HG03066 (cell line): ENCODE results near the gene CCL16.

Source experiments
- ATAC-seq: cut with Tn5 transposase; IDR thresholded peaks from one replicate; pipeline ENCODE4 v1.9.1; 2021; ENCODE audit warnings: low read depth; ENCODE audit not compliant: unreplicated experiment

Gene CCL16

GRCh38 chr17:35988164-35988563 is 6.9 kb upstream of the CCL16 start:
- ATAC-seq = no peak

DNA sequence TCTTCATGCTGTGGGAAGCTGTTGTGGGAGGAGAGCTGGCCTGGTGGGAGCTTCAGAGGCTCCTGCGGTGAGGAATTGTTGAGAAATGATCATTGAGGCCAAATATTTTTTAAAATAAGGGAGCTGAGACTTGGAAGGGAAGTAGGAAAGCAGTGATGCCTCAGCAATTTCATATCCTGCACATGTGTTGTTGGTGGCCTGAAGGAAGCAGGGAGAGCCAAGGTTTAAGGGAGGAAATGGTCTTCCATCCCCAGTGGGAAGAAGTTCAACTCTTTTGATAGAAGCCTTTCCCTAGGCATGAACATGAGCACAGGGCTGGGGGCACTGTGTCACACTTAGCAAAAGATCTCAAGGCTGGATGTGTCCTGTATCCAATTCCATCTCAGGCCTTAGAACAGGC is 5.3 kb upstream of the CCL16 start, which contains the start of gene CCL14:
TSS of gene CCL14 (minus strand) at position 87 of the 400 bp plus-strand sequence. CDS start at position 7, 80 bp downstream.
- ATAC-seq = no peak

DNA sequence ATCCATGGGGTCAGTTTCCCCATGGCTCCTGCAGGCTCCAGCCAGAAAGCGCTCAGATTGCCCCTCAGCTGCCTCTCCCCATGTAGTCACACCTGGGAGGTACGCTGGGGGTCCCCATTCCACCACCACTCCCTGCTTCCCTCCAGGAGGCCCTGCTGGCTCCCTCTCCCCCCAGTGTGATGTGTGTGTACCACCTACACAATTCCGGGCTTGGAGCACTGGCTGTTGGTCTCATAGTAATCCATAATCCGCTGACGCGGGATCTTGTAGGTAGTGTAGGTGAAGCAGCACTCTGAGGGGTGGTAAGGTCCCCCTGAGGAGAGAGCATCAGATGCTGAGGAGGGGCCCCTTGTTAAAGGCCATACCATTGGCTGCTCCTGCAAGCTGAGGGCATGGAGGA is 2.8 kb upstream of the CCL16 start:
- ATAC-seq = no peak

DNA sequence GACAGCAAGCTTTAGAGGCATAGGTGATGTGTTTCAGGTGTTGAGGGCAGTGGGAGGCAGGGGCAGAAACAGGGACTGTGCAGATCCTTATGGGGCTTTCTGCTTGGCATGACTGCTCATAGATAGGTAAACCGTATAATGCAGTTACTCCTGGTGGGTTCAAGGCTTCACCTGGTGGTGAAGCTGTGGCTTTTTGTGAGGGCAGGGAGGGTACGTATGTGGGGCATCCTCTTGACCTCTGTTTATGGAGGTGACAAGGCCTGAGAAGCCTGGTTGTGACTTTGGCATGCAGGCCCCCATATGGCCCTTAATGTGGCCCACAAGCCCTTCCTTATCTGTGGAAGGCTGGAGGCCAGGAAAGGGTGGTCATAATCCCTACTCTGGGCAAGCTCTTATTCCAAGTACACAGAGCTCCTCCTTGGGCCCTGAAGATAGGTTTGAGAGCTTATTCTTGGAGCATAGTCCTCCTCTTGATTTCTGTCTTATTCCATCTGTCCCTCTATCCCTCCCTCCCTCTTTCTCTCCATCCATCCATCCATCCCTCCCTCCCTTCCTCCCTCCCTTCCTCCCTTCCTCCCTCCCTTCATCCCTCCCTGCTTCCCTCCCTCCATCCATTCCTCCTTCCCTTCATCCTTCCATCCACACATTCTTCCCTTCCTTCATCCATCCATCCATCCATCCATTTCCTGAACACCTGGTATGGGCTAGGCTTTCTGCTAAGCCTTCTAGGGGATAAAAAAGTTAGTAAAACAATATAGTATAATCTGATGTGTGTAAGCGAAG is 1.3 kb upstream of the CCL16 start:
- no peak for ATAC-seq

- ATAC-seq = no peak
Measured at GRCh38 chr17:35981908-35982330, 622 bp upstream of the CCL16 start.

DNA sequence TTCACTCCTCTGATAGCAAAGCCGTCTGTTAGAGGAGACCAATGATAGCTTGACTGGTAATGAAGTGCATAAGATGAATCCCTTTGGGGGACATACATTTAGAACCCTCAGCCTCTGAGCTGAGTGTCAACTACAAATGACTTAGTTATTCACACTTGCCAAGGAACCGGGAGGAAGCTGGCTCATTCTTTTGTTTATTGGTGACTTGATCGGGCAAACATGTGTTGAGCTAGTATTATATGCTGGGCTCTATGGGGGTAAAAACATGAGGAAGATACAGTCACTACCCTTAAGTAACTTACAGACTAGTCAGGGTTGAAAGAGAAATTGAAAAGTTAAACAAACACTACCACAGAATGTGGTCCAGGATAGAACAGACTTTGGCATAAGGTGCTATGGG is 3.0 kb downstream of the CCL16 start:
- no peak for ATAC-seq

- ATAC-seq = no peak
Measured at GRCh38 chr17:35977509-35977908, 3.8 kb downstream of the CCL16 start.

GRCh38 chr17:35973333-35974260 is 7.7 kb downstream of the CCL16 start:
- no peak for ATAC-seq

GRCh38 chr17:35972945-35973332 is 8.4 kb downstream of the CCL16 start:
- no peak for ATAC-seq

DNA sequence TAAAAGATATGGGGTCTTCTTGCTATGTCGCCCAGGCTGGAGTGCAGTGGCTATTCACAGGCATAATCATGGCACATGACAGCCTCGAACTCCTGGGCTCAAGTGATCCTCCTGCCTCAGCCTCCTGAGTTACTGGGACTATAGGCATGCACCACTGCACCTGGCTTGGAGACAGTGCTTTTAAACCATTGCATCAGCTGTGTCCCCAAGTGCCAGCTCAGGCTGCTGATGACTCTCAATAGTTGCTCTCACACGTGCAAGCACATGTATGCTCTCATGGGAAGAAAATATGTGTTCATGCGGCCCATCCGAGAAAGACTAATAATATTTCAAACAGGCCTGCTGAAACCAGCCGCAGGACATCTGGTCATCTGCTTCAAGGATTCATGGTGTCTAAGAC is 8.8 kb downstream of the CCL16 start:
- ATAC-seq = no peak

DNA sequence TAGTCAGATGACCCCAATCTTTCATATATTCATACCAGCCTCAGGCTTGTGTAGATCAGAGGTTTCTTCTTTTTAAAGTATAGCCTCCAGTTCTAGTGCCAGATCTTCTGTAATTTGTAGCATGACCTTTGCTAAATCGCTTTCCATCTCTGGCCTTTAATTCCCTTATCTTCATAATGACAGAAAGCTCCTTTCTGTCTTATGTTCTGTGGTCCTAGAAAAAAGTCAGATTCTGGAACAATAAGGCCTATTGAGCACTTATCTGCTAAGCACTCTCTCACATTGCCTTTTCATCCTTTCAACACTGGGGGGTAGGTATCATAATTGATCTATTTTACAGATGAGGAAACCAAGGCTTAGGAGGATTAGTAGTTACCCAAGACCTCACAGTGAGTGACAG is 9.2 kb downstream of the CCL16 start:
- ATAC-seq = no peak

DNA sequence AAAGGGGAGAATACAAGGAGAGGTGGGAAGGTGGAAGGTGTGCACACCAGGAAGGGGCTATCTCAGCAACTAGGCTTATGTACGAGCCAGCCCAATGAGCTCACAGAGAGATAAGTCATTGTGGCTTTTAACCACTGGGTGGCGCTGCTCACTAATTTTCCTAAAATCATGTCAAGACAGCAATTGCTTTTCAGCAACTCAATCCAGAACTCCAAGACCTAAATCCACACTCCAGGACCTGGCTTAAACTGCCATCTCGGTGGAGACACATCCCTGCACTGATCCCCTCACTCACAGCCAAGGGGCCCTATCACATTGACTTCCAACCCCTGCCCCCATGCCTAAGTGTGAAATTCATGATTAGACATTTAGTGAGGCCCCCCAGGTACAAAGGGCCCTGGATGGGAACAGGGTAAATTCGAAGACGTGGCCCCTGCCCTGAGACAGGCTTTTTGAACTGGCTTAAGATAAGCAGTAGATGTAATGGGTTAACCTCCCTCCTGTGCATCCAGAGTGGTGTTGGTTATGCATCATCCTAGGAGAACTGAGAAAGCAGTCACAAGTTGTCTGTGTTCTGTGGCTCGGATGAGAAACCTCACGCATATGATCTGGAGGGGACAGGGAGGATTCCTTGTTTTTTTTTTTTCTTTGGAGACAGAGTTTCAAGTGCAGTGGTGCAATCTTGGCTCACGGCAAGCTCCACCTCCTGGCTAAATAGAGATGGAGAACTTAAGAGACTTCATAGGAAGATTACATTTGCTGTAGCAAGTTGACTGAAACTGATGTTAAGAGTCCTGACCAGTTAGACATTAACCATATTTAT is 11.5 kb downstream of the CCL16 start:
- no peak for ATAC-seq

GRCh38 chr17:35968520-35969054 is 12.7 kb downstream of the CCL16 start:
- no peak for ATAC-seq

- ATAC-seq = no peak
Measured at GRCh38 chr17:35965272-35965671, 16.0 kb downstream of the CCL16 start.

DNA sequence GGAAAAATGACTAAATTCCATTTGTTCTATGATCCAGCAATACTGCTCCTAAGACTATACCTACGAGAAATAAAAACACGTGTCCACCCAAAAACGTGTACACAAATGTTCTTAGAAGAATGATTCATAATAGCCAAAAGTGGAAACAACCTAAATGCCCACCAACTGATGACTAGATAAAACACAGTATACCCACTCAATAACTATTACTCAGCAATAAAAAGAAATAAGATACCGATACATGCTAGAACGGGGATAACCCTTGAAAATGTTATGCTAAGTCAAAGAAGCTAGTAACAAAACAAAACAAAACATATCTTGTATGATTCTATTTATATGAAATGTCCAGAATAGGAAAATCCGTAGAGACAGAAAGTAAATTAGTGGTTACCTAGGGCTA is 17.6 kb downstream of the CCL16 start:
- no peak for ATAC-seq

DNA sequence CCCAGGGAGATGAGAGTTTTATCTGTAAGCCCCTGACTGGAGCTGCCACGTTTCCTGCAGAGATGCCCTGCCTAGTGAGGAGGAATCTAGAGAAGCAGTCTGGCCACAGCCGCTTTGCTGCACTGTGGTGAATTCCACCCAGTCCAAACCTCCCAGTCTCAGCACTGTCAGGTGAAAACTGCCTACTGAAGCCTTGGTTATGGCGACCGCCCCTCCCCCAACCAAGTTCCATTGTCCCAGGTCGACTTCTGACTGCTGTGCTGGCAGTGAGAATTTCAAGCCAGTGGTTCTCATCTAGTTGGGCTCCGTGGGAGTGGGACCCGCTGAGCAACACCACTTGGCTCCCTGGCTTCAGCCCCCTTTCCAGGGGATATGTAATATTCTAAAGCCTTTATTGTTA is 27.6 kb downstream of the CCL16 start:
- no peak for ATAC-seq

GRCh38 chr17:35949401-35949800 is 31.9 kb downstream of the CCL16 start:
- no peak for ATAC-seq

DNA sequence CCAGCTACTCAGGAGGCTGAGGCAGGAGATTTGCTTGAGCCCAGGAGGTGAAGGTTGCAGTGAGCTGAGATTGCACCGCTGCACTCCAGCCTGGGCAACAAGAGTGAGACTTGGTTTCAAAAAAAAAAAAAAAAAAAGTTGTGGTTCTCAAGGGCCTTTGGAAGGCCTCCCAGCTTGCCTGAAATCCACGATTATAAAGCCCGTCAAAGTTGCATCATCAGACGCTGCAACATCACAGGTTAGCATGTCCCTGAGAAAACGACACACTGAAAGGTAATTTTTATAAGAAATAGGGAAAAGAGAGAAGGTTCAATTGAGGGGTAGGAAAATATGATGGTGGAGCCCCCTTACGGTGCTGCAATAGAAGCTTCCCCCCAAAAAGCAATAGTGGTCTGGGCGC is 33.2 kb downstream of the CCL16 start:
- no peak for ATAC-seq

- no peak for ATAC-seq
Measured at GRCh38 chr17:35947156-35947585, 34.1 kb downstream of the CCL16 start.

DNA sequence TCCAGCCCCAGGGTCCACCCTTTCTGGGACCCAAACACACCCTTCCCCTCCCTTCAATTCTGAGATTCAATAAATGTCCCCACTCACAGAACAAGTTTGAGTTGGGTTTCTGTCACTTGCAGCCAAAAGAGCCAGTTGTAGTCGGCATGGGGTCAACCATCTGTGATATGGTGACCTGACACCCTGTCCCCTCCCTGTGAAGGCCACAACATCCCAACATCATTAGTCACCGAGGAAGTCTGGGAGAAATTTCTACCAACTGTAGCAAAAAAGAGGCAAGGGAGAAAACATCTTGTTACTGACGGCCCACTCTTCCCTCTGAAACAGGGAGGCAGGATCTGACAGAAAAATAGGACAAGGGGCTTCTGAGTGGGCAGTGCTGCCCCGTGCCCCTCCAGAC is 37.1 kb downstream of the CCL16 start:
- ATAC-seq = no peak
